H1 (cell line): Measurements from ENCODE around the gene DEXI. TPM values are rescaled to one million over a fixed set of nuclear protein-coding genes. Genes with fewer than 3 reads are reported as not detected.

Source experiments
- CTCF ChIA-PET: fragments of 300-600 bp; sonication (Branson Sonifier 250); formaldehyde crosslinking; loops from one replicate; lab custom pipeline; 2021; ENCODE audit not compliant: partially characterized antibody; lab: Charles Lee
- POLR2A ChIA-PET: fragments of 300-600 bp; sonication (Branson Sonifier 250); formaldehyde crosslinking; loops from one replicate; lab custom pipeline; 2021; ENCODE audit warnings: inconsistent platforms; ENCODE audit not compliant: partially characterized antibody; lab: Charles Lee
- DNase-seq, 2 experiments: peaks; one replicate each; pipeline versions ENCODE4 v3.0.0 to v3.0.0-alpha.2; 2010 to 2022; ENCODE audit warnings: low spot score in 2 of 2, low read depth in 1 of 2, mixed read lengths in 1 of 2
- FAIRE-seq: peaks from 2 replicates; lab custom pipeline; 2011; peaks lifted over from hg19 to GRCh38; lab: Jason Lieb, UNC
- H2AFZ ChIP-seq: 2 replicates; pipeline ENCODE4 v1.8.1; 2012; ENCODE audit warnings: low read length, inconsistent platforms
- H2AK5ac ChIP-seq: 2 replicates; pipeline ENCODE4 v1.6.1; 2013; ENCODE audit warnings: low read depth, low read length
- H2BK120ac ChIP-seq: replicated peaks from 2 replicates; pipeline ENCODE3; 2013; ENCODE audit warnings: low read depth, low read length, inconsistent platforms
- H2BK12ac ChIP-seq: 2 replicates; pipeline ENCODE4 v1.6.1; 2013; ENCODE audit warnings: low read depth, low read length
- H2BK15ac ChIP-seq: 2 replicates; pipeline ENCODE4 v1.6.1; 2013; ENCODE audit warnings: low read length
- H2BK20ac ChIP-seq: 2 replicates; pipeline ENCODE4 v1.6.1; 2013; ENCODE audit warnings: low read length
- H2BK5ac ChIP-seq: 2 replicates; pipeline ENCODE4 v1.6.1; 2013; ENCODE audit warnings: low read depth, low read length
- H3K14ac ChIP-seq: 2 replicates; pipeline ENCODE4 v1.6.1; 2013; ENCODE audit warnings: inconsistent platforms; ENCODE audit not compliant: insufficient read length
- H3K18ac ChIP-seq: 2 replicates; pipeline ENCODE4 v1.6.1; 2013; ENCODE audit warnings: low read length; ENCODE audit errors: extremely low read depth
- H3K23ac ChIP-seq: 2 replicates; pipeline ENCODE4 v1.6.1; 2013; ENCODE audit warnings: inconsistent platforms; ENCODE audit not compliant: insufficient read length
- H3K23me2 ChIP-seq: 2 replicates; pipeline ENCODE4 v1.6.1; 2013; ENCODE audit warnings: low read depth, low read length
- H3K27ac ChIP-seq: 2 replicates; pipeline ENCODE4 v1.6.1; 2011; ENCODE audit warnings: low read depth, low read length, inconsistent platforms
- H3K27me3 ChIP-seq, 4 experiments: replicated peaks in 1 of 4; 1 replicate in 1 of 4; 2 replicates in 3 of 4; pipeline versions ENCODE4 v1.6.1 to v1.8.1; 2011 to 2013; ENCODE audit warnings: low read length in 3 of 4, mild to moderate bottlenecking in 3 of 4, inconsistent platforms in 2 of 4, mixed read lengths in 2 of 4, moderate library complexity in 1 of 4; ENCODE audit not compliant: control insufficient read depth in 3 of 4, insufficient read depth in 3 of 4; ENCODE audit errors: extremely low read depth in 1 of 4
- H3K36me3 ChIP-seq, 4 experiments: 2 replicates each; pipeline versions ENCODE4 v1.6.1 to v1.8.1; 2011 to 2013; ENCODE audit warnings: mild to moderate bottlenecking in 4 of 4, low read length in 3 of 4, moderate library complexity in 2 of 4, control low read depth in 1 of 4, inconsistent platforms in 1 of 4; ENCODE audit not compliant: insufficient read depth in 4 of 4, control insufficient read depth in 2 of 4
- H3K4ac ChIP-seq: replicated peaks from 2 replicates; pipeline ENCODE3; 2013; ENCODE audit warnings: low read length, low read depth, mixed read lengths, inconsistent platforms; ENCODE audit not compliant: insufficient read length
- H3K4me1 ChIP-seq, 4 experiments: replicated peaks in 1 of 4; 1 replicate in 1 of 4; 2 replicates in 3 of 4; pipeline versions ENCODE4 v1.6.1 to v1.8.1; 2011 to 2013; ENCODE audit warnings: low read length in 3 of 4, inconsistent platforms in 2 of 4, mixed read lengths in 1 of 4; ENCODE audit not compliant: insufficient read depth in 4 of 4, control insufficient read depth in 3 of 4
- H3K4me2 ChIP-seq, 2 experiments: 2 replicates each; pipeline versions ENCODE4 v1.6.1 to v1.8.1; 2011 to 2013; ENCODE audit warnings: low read depth in 2 of 2, low read length in 2 of 2, control low read depth in 1 of 2, inconsistent platforms in 1 of 2, mild to moderate bottlenecking in 1 of 2; ENCODE audit not compliant: insufficient read depth in 1 of 2
- H3K4me3 ChIP-seq, 4 experiments: fragments of 200-600, 300-600 bp in 1 of 4; sonication (generic), shearing (Covaris generic), sonication (Bioruptor Twin) in 1 of 4; 2 replicates each; pipeline versions ENCODE4 v1.5.1 to v1.8.1; 2011 to 2016; ENCODE audit warnings: low read length in 4 of 4, low read depth in 3 of 4, control low read depth in 2 of 4, inconsistent platforms in 2 of 4, mild to moderate bottlenecking in 2 of 4, mixed read lengths in 1 of 4, moderate library complexity in 1 of 4; ENCODE audit not compliant: insufficient read depth in 2 of 4; ENCODE audit errors: extremely low read depth in 1 of 4
- H3K56ac ChIP-seq: replicated peaks from 2 replicates; pipeline ENCODE3; 2013; ENCODE audit warnings: low read depth, mild to moderate bottlenecking, mixed read lengths, low read length, inconsistent platforms; ENCODE audit not compliant: insufficient read length
- H3K79me1 ChIP-seq: 2 replicates; pipeline ENCODE4 v1.6.1; 2013; ENCODE audit warnings: low read depth, low read length, control low read depth
- H3K79me2 ChIP-seq, 2 experiments: 2 replicates each; pipeline versions ENCODE4 v1.6.1 to v1.8.1; 2012 to 2013; ENCODE audit warnings: low read length in 2 of 2, mild to moderate bottlenecking in 2 of 2, inconsistent platforms in 1 of 2; ENCODE audit not compliant: insufficient read depth in 2 of 2, control insufficient read depth in 1 of 2
- H3K9ac ChIP-seq, 4 experiments: replicated peaks in 1 of 4; 1 replicate in 1 of 4; 2 replicates in 3 of 4; pipeline versions ENCODE4 v1.6.1 to v1.8.1; 2011 to 2013; ENCODE audit warnings: low read depth in 3 of 4, low read length in 3 of 4, control low read depth in 2 of 4, mild to moderate bottlenecking in 2 of 4, moderate library complexity in 2 of 4, inconsistent platforms in 1 of 4; ENCODE audit errors: extremely low read depth in 1 of 4
- H3K9me3 ChIP-seq, 2 experiments: 2 replicates each; pipeline versions ENCODE4 v1.6.1 to v1.8.1; 2012 to 2013; ENCODE audit warnings: mild to moderate bottlenecking in 2 of 2, moderate library complexity in 2 of 2, control low read depth in 1 of 2, inconsistent platforms in 1 of 2, low read depth in 1 of 2, low read length in 1 of 2, mixed read lengths in 1 of 2; ENCODE audit not compliant: insufficient read depth in 2 of 2
- H4K20me1 ChIP-seq, 2 experiments: replicated peaks in 1 of 2; 2 replicates each; pipeline versions ENCODE3 to v1.8.1; 2011 to 2013; ENCODE audit warnings: inconsistent platforms in 2 of 2, low read length in 2 of 2, mild to moderate bottlenecking in 1 of 2; ENCODE audit not compliant: insufficient read depth in 2 of 2, control insufficient read depth in 1 of 2
- H4K5ac ChIP-seq: 2 replicates; pipeline ENCODE4 v1.6.1; 2013; ENCODE audit warnings: low read length, low read depth, mixed read lengths, inconsistent platforms; ENCODE audit not compliant: insufficient read length
- H4K8ac ChIP-seq: 2 replicates; pipeline ENCODE4 v1.8.0; 2013; ENCODE audit warnings: mild to moderate bottlenecking, moderate library complexity, low read length, inconsistent platforms; ENCODE audit not compliant: insufficient read depth; ENCODE audit errors: extremely low read depth
- H4K91ac ChIP-seq: replicated peaks from 2 replicates; pipeline ENCODE3; 2013; ENCODE audit warnings: low read length, mixed read lengths, inconsistent platforms; ENCODE audit not compliant: insufficient read length
- CHD1 ChIP-seq: IDR thresholded peaks from 2 replicates; pipeline ENCODE4 v1.6.1; 2012; ENCODE audit warnings: low read depth, low read length, improper control_type of control experiment
- KDM1A ChIP-seq: fragments of 200-600, 300-600 bp; sonication (generic); IDR thresholded peaks from 2 replicates; pipeline ENCODE4 v1.7.1; 2016; ENCODE audit warnings: mild to moderate bottlenecking, low read length, borderline replicate concordance
- WGBS, 2 experiments: shearing (Covaris generic) in 1 of 2; methylation state at CpG; one replicate each; pipeline versions ENCODE4 v1.1.6 to v1.1.7; 2013 to 2015; ENCODE audit warnings: low lambda C conversion rate in 2 of 2, mixed read lengths in 2 of 2, inconsistent platforms in 1 of 2, low coverage in 1 of 2, missing lambda C conversion rate in 1 of 2; ENCODE audit not compliant: insufficient replicate concordance in 2 of 2, insufficient coverage in 1 of 2, insufficient read length in 1 of 2; ENCODE audit errors: extremely low coverage in 1 of 2, missing lambda C conversion rate in 1 of 2; 5-methylcytosine and 5-hydroxymethylcytosine counted together
- polyA plus RNA-seq, 7 experiments: library from polyadenylated mRNA; depleted of rRNA in 3 of 7; stranded (reverse) in 5 of 7; unstranded in 2 of 7; fragments of >200 nt in 5 of 7; fragments of 200-250 nt in 2 of 7; gene quantifications; 1 replicate in 5 of 7; 2 replicates in 1 of 7; 4 replicates in 1 of 7; pipeline versions ENCODE4 v1.2.1 to v1.2.3, GENCODE V29; 2011 to 2013; ENCODE audit warnings: missing spikeins in 2 of 7, mixed read lengths in 2 of 7
- total RNA-seq: library from RNA; stranded (reverse); fragmentation: NEBNext Ultra II Directional; extraction: Animal tissue kit (Norgen Biotek cat#: 25700); gene quantifications from 2 replicates; pipeline ENCODE4 v1.2.1, GENCODE V29; 2021

The DEXI gene
- total and polyA plus RNA-seq, 2 of the 8 experiments (the other 6 are each of a cell fraction or from before 2014, with no cell fraction given) = 39.5 to 47.3 TPM

GRCh38 chr16:10945065-10945787, 3.0 kb upstream of the DEXI start:
- Histone ChIP-seq H4K5ac (no peak overlapping the region), H2AFZ (no peak overlapping the region), H3K9me3 (no peaks in the 10 kb centered on the region), H2BK20ac (no peak overlapping the region), H3K4ac (no peak overlapping the region), H3K27me3 (no peaks in the 10 kb centered on the region; a peak in 2 of 7 replicates), H3K79me1 (peaks cover 12% of the 10 kb centered on the region), H4K8ac (no peak overlapping the region), H2AK5ac (no peak overlapping the region), H3K56ac (no peak overlapping the region), H2BK120ac (no peak overlapping the region), H2BK5ac (0 out of 2 replicates have a peak overlapping the region, but pooled peaks have one; percentile 57), H2BK12ac (peak overlapping the region; percentile 45; the same call in 1 of the 2 replicates), H3K36me3 (no peaks in the 10 kb centered on the region), H3K79me2 (peaks cover 0 to 47% of the 10 kb centered on the region in 2 experiments; a peak in 2 of 4 replicates), H3K4me3 (peak overlapping the region; percentile 54 to 86 (median 68)), H3K23me2 (peaks cover 8% of the 10 kb centered on the region), H3K4me1 (peaks cover 26 to 40% (median 30%) of the 10 kb centered on the region in 4 experiments), H3K23ac (no peak overlapping the region), H4K91ac (no peak overlapping the region), H4K20me1 (peaks cover 5 to 19% of the 10 kb centered on the region in 2 experiments), H3K9ac (no peak overlapping the region), H3K14ac (no peak overlapping the region), H3K27ac (no peak overlapping the region), H3K4me2 (peak overlapping the region; percentile 67 to 80), H2BK15ac (no peak overlapping the region; the same call in 1 of the 2 replicates), H3K18ac (no peak overlapping the region)
- TF ChIP-seq KDM1A (peak; percentile 82; the same call in 1 of the 2 replicates), CHD1 (no peak)
- FAIRE-seq (no peak), DNase-seq (no peak)
- WGBS, 2 experiments = 62% methylated on average over 14 of the region's 14 CpGs; no CpG with 5 or more reads in 1 of the 2 experiments
- ChIA-PET POLR2A (interaction anchor here (0.9 kb wide), 1 partner anchor 249 kb away, joined by 3 read pairs; no protein-coding TSS in a partner anchor), CTCF (interaction anchor here (1.1 kb wide), 1 partner anchor 9 kb away, joined by 3 read pairs; no protein-coding TSS in a partner anchor)
